Right renal cortex interstitium (tissue), 3 donors: Measurements from ENCODE around the gene ISG15. TPM values are rescaled to one million over a fixed set of nuclear protein-coding genes. Genes with fewer than 3 reads are reported as not detected.
"Not testable (repeated sequence)": the region's sequence is repeated elsewhere in the genome, so short reads cannot be mapped to it uniquely, and the experiment has no call there.

Experiments
- DNase-seq, 3 donors: peaks; one replicate each; pipeline ENCODE4 v3.0.0-alpha.2; 2013; ENCODE audit warnings: low read depth in 3 of 3, low spot score in 2 of 3
- polyA plus RNA-seq, 3 donors: library from polyadenylated mRNA; unstranded; fragments of 120-200 nt; gene quantifications; one replicate each; pipeline ENCODE4 v1.2.1, GENCODE V29; 2013; ENCODE audit not compliant: insufficient read length in 3 of 3

The ISG15 gene
- polyA plus RNA-seq, 3 donors = 9.4 to 15.0 (median 10.7) TPM

DNA sequence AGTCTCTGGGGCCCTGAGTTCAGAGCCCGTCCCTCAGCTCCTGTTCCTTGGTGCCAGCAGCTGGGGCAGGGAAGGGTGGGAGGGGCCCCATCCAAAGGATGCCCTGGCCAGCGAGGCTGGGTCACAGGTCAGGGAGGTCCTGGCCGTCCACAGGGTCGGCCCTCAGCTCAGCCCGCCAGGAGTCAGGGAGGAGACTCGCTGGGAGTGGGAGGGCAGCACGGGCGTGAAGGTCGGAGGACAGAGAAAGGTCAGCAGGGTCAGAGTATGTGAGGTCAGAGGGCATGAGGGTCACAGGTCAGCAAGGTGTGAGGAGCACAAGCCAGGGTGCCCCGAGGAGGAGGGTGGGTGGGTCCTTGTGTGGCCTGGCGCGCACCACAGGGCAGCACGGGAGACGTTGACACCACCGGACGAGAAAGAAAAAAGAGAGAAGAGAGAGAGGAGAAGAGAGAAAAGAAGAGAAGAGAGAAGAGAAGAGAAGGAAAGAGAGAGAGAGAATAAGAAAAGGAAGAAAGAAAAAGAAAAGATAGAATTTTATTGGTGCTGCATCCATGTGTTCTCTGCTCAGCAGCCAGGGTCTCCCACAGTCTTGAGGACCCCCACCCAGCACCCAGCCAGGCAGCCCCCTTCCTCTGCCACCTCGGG is 38.5 kb upstream of the ISG15 start:
- no peak for DNase-seq

DNA sequence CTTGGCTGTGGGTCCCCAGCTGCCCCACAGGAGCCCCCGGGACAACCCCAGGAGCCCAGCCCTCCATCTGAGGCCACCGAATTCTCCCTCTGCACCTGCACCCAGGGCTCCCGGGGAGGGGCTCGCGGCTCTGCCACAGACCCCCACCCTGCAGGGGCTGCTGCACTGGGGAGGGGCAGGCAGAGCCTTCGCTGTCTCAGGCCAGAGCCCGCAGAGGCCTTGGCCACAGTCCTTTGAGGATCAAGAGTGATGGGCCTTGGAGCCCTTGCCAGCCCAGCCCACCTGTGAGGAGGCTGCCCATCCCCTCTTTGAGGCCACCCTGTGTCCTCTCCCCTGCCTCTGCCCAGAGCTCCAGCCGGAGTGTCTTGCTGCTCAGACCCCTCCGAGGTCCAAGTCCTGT is 37.9 kb upstream of the ISG15 start:
- DNase-seq = no peak

GRCh38 chr1:975896-976683 is 37.2 kb upstream of the ISG15 start:
- no peak for DNase-seq

- not testable (repeated sequence) for DNase-seq
Measured at GRCh38 chr1:976791-977190, 36.5 kb upstream of the ISG15 start.

GRCh38 chr1:978069-978834 is 35.0 kb upstream of the ISG15 start:
- no peak for DNase-seq

GRCh38 chr1:978835-979743 is 34.2 kb upstream of the ISG15 start:
- no peak for DNase-seq

DNA sequence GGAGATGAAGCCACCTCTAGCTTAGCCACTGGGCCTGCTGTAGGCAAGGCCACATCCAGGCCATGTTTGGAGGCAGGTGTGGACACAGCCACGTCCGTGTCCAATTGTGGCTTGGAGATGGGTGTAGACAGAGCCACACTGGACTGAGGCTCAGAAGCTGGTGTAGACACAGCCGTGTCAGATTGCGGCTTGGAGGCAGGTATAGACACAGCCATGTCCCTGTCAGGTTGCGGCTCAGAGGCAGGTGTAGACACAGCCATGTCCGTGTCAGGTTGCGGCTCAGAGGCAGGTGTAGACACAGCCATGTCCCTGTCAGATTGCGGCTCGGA is 33.6 kb upstream of the ISG15 start:
- DNase-seq = no peak

GRCh38 chr1:980137-980571 is 33.1 kb upstream of the ISG15 start:
- no peak for DNase-seq

DNA sequence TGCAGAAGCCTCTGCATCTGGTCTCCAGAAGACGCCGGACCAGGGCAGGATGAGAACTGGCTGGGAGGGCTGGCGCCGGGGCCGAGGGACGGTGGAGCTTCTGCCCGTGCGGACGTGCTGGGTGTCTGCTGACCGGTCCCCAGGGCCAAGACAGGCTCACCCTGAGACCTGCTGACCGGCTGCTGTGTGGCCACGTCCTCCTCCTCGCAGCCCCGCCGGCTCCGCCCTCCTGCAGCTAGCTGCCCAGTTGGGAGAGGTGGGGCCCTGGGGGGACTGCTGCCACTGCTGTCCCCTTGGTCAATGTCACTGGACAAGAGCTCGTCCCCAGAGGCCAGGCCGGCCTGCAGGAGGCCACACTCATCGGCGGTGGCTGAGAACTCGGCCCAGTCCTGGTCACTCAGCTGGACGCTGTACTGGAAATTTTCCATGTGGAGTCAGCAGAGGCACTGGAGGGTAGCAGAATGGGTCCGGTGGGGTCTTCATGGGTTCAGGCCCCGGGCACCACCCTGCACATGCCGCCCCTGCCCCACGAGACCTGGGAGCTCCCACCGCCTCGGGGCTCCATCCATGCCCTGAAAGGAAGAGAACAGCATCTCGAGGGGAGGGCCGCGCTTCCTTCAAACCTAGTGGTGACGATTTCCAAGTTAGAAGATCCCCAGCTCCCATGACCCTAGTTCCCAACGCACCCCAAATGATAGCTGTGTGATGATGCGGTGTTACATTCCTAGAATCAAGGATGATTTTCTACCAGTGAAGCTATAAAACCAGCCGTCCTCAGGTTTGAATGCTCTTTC is 32.5 kb upstream of the ISG15 start:
- DNase-seq = no peak

GRCh38 chr1:981491-981954 is 31.8 kb upstream of the ISG15 start:
- DNase-seq = no peak

DNA sequence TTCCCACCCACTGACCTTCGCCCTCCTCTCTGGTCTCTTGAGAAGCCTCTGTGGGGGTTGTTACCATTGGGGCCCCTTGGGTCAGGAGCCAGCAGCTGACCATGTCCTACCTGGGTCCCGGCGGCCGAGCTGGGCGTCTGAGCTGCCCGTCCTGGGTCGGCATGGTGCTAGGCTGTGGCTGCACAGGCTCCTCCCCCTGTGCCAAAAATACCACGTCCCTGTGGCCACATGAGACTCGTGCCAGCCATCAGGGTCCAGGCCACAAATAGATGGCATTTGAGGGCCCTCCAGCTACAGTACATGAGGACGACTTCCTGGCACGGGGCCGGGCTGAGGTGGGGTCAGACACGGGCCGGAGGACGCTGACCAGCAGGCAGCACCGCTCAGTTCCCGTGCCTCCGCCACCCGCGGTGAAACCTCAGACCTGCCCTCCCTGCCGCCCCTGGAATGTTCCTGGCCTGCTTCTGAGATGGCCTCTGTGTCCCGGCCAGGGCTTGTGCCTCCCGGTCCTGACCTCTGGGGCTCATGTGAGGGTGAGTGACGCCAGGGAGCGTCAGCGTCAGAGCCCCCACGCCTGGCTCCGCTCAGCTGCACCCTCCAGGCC is 31.2 kb upstream of the ISG15 start, which contains the start of gene PERM1:
Gene PERM1, minus strand, starts transcription at position 139 of the 604 bp plus-strand sequence. CDS start 1,064 bp downstream, outside the sequence.
- DNase-seq = no peak

GRCh38 chr1:982765-983436 is 30.4 kb upstream of the ISG15 start:
- no peak for DNase-seq

DNA sequence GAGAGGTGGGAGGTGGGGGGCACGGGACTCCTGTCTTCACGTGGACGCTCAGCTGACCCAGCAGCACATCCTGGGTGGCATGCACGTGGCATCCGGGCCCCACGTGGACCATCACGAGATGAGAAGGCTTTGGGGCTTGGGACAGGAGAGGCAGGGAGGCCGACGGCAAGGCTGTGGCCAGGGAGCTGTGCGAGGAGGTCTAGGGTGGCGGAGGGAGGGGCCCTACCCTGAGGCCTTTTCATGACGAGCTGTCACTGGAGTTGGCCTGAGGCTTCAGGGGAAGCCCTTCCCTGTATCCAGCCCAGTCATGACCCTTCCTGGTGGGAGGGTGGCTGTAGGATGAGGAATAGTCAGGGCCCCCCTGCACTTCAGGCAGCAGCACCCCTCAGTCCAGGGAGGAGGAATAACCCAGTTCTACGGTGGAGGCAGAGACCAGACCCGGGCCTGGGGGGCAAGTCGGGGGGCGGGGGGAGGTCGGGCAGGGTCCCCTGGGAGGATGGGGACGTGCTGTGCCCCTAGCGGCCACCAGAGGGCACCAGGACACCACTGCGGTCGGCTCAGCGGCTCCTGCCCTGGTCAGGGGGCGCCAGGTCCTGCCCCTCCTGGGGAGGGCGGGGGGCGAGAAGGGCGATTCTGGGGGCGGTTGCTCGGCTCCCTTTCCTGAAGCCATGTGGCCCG is 29.4 kb upstream of the ISG15 start:
- DNase-seq = no peak

GRCh38 chr1:984476-984814 is 28.9 kb upstream of the ISG15 start:
- DNase-seq = no peak

- no peak for DNase-seq
Measured at GRCh38 chr1:985126-985525, 28.2 kb upstream of the ISG15 start.

- not testable (repeated sequence) for DNase-seq
Measured at GRCh38 chr1:988061-988460, 25.2 kb upstream of the ISG15 start.

- DNase-seq = not testable (repeated sequence)
Measured at GRCh38 chr1:991275-991674, 22.0 kb upstream of the ISG15 start.

DNA sequence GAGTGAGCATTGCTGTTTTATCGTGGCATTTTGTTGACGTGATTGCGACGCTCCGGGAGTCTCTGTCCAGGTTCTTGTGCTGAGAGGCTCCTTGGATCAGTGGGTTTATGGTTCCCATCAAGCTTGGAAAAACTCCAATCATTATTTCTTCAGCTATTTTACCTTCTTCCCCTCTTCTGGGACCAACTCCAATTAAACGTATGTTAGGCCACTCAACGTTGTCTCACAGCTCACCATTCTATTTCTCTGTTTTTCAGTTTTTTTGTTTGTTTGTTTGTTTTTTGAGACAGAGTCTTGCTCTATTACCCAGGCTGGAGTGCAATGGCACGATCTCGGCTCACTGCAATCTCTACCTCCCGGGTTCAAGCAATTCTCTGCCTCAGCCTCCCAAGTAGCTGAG is 21.4 kb upstream of the ISG15 start:
- no peak for DNase-seq
